GM23338 (cell line): ENCODE measurements around the gene EPHB1. TPM values are rescaled to one million over a fixed set of nuclear protein-coding genes. Genes with fewer than 3 reads are reported as not detected.

Experiments used
- ATAC-seq: fragments of 200-7000 bp; cut with Tn5 transposase; 3 replicates; pipeline ENCODE4 v1.9.1; 2020
- DNase-seq: peaks from one replicate; pipeline ENCODE4 v3.0.0-alpha.2; 2015; ENCODE audit warnings: low spot score
- H2AFZ ChIP-seq: fragments of 200-600 bp; sonication (generic); 2 replicates; pipeline ENCODE4 v1.8.0; 2016; ENCODE audit warnings: antibody characterized with exemption, mild to moderate bottlenecking, moderate library complexity
- H3F3A ChIP-seq: fragments of 200-600 bp; sonication (generic); replicated peaks from 2 replicates; pipeline ENCODE4 v1.8.0; 2017; ENCODE audit warnings: antibody characterized with exemption, mixed run types, low read depth
- H3K27ac ChIP-seq: fragments of 200-600 bp; sonication (generic); 2 replicates; pipeline ENCODE4 v1.6.1; 2016; ENCODE audit warnings: low read depth
- H3K27me3 ChIP-seq: fragments of 200-600 bp; sonication (generic); 2 replicates; pipeline ENCODE4 v1.8.0; 2016; ENCODE audit warnings: mild to moderate bottlenecking, mixed run types, moderate library complexity; ENCODE audit not compliant: insufficient read depth
- H3K36me3 ChIP-seq: fragments of 200-600 bp; sonication (generic); 2 replicates; pipeline ENCODE4 v1.8.0; 2016; ENCODE audit warnings: mild to moderate bottlenecking; ENCODE audit not compliant: insufficient read depth
- H3K4me1 ChIP-seq: fragments of 200-600 bp; sonication (generic); 2 replicates; pipeline ENCODE4 v1.8.0; 2016; ENCODE audit warnings: mild to moderate bottlenecking, moderate library complexity; ENCODE audit not compliant: insufficient read depth
- H3K4me2 ChIP-seq: fragments of 200-600 bp; sonication (generic); 2 replicates; pipeline ENCODE4 v1.7.1; 2017; ENCODE audit warnings: mixed run types
- H3K4me3 ChIP-seq: fragments of 200-600 bp; sonication (generic); 2 replicates; pipeline ENCODE4 v1.6.1; 2016; ENCODE audit warnings: mixed run types
- H3K79me2 ChIP-seq: fragments of 200-600 bp; sonication (generic); replicated peaks from 2 replicates; pipeline ENCODE4 v1.8.0; 2017; ENCODE audit warnings: mild to moderate bottlenecking; ENCODE audit not compliant: insufficient read depth
- H3K9me2 ChIP-seq: fragments of 200-600 bp; sonication (generic); 2 replicates; pipeline ENCODE4 v1.8.0; 2017; ENCODE audit not compliant: insufficient read depth
- H4K20me1 ChIP-seq: fragments of 200-600 bp; sonication (generic); replicated peaks from 2 replicates; pipeline ENCODE4 v1.8.0; 2017; ENCODE audit warnings: mild to moderate bottlenecking; ENCODE audit not compliant: insufficient read depth
- H3K27ac Mint-ChIP-seq: 2 replicates; pipeline ENCODE4 v1.8.0; 2020; ENCODE audit warnings: inconsistent platforms, mild to moderate bottlenecking, moderate library complexity, mixed read lengths
- H3K27me3 Mint-ChIP-seq: 3 replicates; pipeline ENCODE4 v1.8.0; 2022; ENCODE audit warnings: low read depth, mild to moderate bottlenecking, moderate library complexity, mixed read lengths, inconsistent platforms; ENCODE audit not compliant: insufficient read depth, poor library complexity
- H3K36me3 Mint-ChIP-seq: 3 replicates; pipeline ENCODE4 v1.8.0; 2021; ENCODE audit warnings: low read depth, mild to moderate bottlenecking, inconsistent platforms, moderate library complexity, mixed read lengths
- H3K4me1 Mint-ChIP-seq: 3 replicates; pipeline ENCODE4 v1.8.0; 2020; ENCODE audit warnings: mild to moderate bottlenecking, inconsistent platforms, mixed read lengths
- H3K4me3 Mint-ChIP-seq: 3 replicates; pipeline ENCODE4 v1.8.0; 2021; ENCODE audit warnings: moderate library complexity, mild to moderate bottlenecking, inconsistent platforms, mixed read lengths
- H3K9me3 Mint-ChIP-seq: 3 replicates; pipeline ENCODE4 v1.8.0; 2020; ENCODE audit warnings: moderate library complexity, mild to moderate bottlenecking, inconsistent platforms, mixed read lengths
- EZH2 ChIP-seq: fragments of 200-600 bp; sonication (generic); IDR thresholded peaks from one replicate; pipeline ENCODE4 v1.8.0; 2017; ENCODE audit warnings: antibody characterized with exemption, mild to moderate bottlenecking, low read depth; ENCODE audit not compliant: unreplicated experiment
- EZH2phosphoT487 ChIP-seq: fragments of 200-600 bp; sonication (generic); IDR thresholded peaks from one replicate; pipeline ENCODE4 v1.8.1; 2018; ENCODE audit warnings: antibody characterized with exemption; ENCODE audit not compliant: unreplicated experiment
- JUNB ChIP-seq: IDR thresholded peaks from one replicate; pipeline ENCODE4 v1.6.1; 2016; ENCODE audit warnings: antibody characterized with exemption; ENCODE audit not compliant: unreplicated experiment
- NANOG ChIP-seq: IDR thresholded peaks from 2 replicates; pipeline ENCODE4 v1.6.1; 2016; ENCODE audit warnings: antibody characterized with exemption, borderline replicate concordance
- POLR2AphosphoS5 ChIP-seq: IDR thresholded peaks from 2 replicates; pipeline ENCODE4 v1.6.1; 2016; ENCODE audit warnings: antibody characterized with exemption, low read depth
- STAT1 ChIP-seq: IDR thresholded peaks from one replicate; pipeline ENCODE4 v1.6.1; 2016; ENCODE audit warnings: antibody characterized with exemption; ENCODE audit not compliant: unreplicated experiment
- ZNF114 ChIP-seq: fragments of 250-450 bp; sonication (Bioruptor Pico); IDR thresholded peaks from 2 replicates; pipeline ENCODE4 v1.5.0; 2020; ENCODE audit warnings: mild to moderate bottlenecking, moderate library complexity
- ZNF331 ChIP-seq: fragments of 250-450 bp; sonication (Bioruptor Pico); IDR thresholded peaks from 2 replicates; pipeline ENCODE4 v1.5.0; 2020; ENCODE audit warnings: low read depth, mild to moderate bottlenecking, moderate library complexity
- polyA plus RNA-seq: library from polyadenylated mRNA; unstranded; fragments of >200 nt; fragmentation: Nextera tagmentation; extraction: Ambion mirVana; gene quantifications from 2 replicates; pipeline ENCODE4 v1.2.1, GENCODE V29; 2016
- total RNA-seq: library from RNA; depleted of rRNA; stranded (reverse); fragments of >200 nt; shearing (Covaris generic); gene quantifications from 2 replicates; pipeline ENCODE4 v1.2.3, GENCODE V29; 2014
- TF ChIP-seq, protein P1 (sequence below): IDR thresholded peaks from one replicate; pipeline ENCODE4 v1.6.1; 2018; ENCODE audit warnings: antibody characterized with exemption; ENCODE audit not compliant: unreplicated experiment
- TF ChIP-seq, protein P2 (sequence below): fragments of 250-450 bp; sonication (Bioruptor Pico); IDR thresholded peaks from 2 replicates; pipeline ENCODE4 v1.5.0; 2020; ENCODE audit warnings: mild to moderate bottlenecking, moderate library complexity
- TF ChIP-seq, protein P3 (sequence below), 2 experiments: fragments of 200-600 bp in 1 of 2; sonication (generic) in 1 of 2; conservative IDR thresholded peaks; 2 replicates each; pipeline versions ENCODE4 v1.5.1 to v1.6.1; 2016 to 2017; ENCODE audit warnings: antibody characterized with exemption in 2 of 2, low read depth in 2 of 2, mild to moderate bottlenecking in 2 of 2, moderate library complexity in 1 of 2
- TF ChIP-seq, protein P4 (sequence below): IDR thresholded peaks from 2 replicates; pipeline ENCODE4 v1.6.1; 2016; ENCODE audit warnings: antibody characterized with exemption

The EPHB1 gene
- total and polyA plus RNA-seq, 2 experiments from 2014 or later, result 2.7 to 5.2 TPM

DNA sequence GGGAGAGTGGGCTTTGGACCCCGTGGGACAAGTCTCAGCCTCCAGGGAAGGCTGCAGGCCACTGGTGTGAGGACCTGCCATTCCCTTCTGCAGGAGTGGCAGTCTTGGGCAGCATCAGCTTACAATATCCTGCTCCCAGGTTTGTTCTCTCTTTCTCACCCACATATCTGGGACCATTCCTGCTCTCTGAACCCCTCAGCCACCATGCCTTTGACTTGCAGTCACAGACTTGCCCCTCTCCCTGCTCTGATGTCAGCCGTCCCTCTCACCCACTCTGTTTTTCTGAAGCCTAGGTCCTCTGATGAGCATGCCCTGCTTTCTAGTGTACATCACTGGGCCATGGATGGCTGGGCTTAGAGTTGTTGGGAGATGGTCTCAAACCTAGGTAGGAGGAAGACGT lies 282.1 kb downstream of the EPHB1 start:
- Mint-ChIP-seq H3K4me3 (no peak overlapping the region), H3K4me1 (peaks cover 17% of the 10 kb centered on the region), H3K36me3 (peaks cover 6% of the 10 kb centered on the region), H3K27ac (no peak overlapping the region), H3K9me3 (peaks cover 7% of the 10 kb centered on the region; the same call in 2 of the 3 replicates), H3K27me3 (peaks cover 15% of the 10 kb centered on the region)
- no peak for DNase-seq
- H3F3A ChIP-seq, result no peaks in the 10 kb centered on the region
- no peaks in the 10 kb centered on the region for H3K79me2 ChIP-seq
- no peak overlapping the region for H3K4me2 ChIP-seq
- no peak for ATAC-seq
- no peak overlapping the region for H3K27ac ChIP-seq
- no peaks in the 10 kb centered on the region for H3K27me3 ChIP-seq
- no peak overlapping the region for H2AFZ ChIP-seq
- no peaks in the 10 kb centered on the region for H4K20me1 ChIP-seq
- no peak for TF ChIP-seq STAT1
- no peak for TF ChIP-seq NANOG
- TF ChIP-seq ZNF331 (CRISPR knock-in tag), result no peak
- TF ChIP-seq EZH2, result no peak
- TF ChIP-seq, protein P1, sequence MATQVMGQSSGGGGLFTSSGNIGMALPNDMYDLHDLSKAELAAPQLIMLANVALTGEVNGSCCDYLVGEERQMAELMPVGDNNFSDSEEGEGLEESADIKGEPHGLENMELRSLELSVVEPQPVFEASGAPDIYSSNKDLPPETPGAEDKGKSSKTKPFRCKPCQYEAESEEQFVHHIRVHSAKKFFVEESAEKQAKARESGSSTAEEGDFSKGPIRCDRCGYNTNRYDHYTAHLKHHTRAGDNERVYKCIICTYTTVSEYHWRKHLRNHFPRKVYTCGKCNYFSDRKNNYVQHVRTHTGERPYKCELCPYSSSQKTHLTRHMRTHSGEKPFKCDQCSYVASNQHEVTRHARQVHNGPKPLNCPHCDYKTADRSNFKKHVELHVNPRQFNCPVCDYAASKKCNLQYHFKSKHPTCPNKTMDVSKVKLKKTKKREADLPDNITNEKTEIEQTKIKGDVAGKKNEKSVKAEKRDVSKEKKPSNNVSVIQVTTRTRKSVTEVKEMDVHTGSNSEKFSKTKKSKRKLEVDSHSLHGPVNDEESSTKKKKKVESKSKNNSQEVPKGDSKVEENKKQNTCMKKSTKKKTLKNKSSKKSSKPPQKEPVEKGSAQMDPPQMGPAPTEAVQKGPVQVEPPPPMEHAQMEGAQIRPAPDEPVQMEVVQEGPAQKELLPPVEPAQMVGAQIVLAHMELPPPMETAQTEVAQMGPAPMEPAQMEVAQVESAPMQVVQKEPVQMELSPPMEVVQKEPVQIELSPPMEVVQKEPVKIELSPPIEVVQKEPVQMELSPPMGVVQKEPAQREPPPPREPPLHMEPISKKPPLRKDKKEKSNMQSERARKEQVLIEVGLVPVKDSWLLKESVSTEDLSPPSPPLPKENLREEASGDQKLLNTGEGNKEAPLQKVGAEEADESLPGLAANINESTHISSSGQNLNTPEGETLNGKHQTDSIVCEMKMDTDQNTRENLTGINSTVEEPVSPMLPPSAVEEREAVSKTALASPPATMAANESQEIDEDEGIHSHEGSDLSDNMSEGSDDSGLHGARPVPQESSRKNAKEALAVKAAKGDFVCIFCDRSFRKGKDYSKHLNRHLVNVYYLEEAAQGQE, result no peak
- no peak for TF ChIP-seq POLR2AphosphoS5
- TF ChIP-seq, protein P2, sequence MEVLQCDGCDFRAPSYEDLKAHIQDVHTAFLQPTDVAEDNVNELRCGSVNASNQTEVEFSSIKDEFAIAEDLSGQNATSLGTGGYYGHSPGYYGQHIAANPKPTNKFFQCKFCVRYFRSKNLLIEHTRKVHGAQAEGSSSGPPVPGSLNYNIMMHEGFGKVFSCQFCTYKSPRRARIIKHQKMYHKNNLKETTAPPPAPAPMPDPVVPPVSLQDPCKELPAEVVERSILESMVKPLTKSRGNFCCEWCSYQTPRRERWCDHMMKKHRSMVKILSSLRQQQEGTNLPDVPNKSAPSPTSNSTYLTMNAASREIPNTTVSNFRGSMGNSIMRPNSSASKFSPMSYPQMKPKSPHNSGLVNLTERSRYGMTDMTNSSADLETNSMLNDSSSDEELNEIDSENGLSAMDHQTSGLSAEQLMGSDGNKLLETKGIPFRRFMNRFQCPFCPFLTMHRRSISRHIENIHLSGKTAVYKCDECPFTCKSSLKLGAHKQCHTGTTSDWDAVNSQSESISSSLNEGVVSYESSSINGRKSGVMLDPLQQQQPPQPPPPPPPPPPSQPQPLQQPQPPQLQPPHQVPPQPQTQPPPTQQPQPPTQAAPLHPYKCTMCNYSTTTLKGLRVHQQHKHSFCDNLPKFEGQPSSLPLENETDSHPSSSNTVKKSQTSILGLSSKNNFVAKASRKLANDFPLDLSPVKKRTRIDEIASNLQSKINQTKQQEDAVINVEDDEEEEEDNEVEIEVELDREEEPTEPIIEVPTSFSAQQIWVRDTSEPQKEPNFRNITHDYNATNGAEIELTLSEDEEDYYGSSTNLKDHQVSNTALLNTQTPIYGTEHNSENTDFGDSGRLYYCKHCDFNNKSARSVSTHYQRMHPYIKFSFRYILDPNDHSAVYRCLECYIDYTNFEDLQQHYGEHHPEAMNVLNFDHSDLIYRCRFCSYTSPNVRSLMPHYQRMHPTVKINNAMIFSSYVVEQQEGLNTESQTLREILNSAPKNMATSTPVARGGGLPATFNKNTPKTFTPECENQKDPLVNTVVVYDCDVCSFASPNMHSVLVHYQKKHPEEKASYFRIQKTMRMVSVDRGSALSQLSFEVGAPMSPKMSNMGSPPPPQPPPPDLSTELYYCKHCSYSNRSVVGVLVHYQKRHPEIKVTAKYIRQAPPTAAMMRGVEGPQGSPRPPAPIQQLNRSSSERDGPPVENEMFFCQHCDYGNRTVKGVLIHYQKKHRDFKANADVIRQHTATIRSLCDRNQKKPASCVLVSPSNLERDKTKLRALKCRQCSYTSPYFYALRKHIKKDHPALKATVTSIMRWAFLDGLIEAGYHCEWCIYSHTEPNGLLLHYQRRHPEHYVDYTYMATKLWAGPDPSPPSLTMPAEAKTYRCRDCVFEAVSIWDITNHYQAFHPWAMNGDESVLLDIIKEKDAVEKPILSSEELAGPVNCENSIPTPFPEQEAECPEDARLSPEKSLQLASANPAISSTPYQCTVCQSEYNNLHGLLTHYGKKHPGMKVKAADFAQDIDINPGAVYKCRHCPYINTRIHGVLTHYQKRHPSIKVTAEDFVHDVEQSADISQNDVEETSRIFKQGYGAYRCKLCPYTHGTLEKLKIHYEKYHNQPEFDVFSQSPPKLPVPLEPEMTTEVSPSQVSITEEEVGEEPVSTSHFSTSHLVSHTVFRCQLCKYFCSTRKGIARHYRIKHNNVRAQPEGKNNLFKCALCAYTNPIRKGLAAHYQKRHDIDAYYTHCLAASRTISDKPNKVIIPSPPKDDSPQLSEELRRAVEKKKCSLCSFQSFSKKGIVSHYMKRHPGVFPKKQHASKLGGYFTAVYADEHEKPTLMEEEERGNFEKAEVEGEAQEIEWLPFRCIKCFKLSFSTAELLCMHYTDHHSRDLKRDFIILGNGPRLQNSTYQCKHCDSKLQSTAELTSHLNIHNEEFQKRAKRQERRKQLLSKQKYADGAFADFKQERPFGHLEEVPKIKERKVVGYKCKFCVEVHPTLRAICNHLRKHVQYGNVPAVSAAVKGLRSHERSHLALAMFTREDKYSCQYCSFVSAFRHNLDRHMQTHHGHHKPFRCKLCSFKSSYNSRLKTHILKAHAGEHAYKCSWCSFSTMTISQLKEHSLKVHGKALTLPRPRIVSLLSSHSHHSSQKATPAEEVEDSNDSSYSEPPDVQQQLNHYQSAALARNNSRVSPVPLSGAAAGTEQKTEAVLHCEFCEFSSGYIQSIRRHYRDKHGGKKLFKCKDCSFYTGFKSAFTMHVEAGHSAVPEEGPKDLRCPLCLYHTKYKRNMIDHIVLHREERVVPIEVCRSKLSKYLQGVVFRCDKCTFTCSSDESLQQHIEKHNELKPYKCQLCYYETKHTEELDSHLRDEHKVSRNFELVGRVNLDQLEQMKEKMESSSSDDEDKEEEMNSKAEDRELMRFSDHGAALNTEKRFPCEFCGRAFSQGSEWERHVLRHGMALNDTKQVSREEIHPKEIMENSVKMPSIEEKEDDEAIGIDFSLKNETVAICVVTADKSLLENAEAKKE (CRISPR knock-in tag), result no peak
- TF ChIP-seq EZH2phosphoT487, result no peak
- TF ChIP-seq, protein P3, sequence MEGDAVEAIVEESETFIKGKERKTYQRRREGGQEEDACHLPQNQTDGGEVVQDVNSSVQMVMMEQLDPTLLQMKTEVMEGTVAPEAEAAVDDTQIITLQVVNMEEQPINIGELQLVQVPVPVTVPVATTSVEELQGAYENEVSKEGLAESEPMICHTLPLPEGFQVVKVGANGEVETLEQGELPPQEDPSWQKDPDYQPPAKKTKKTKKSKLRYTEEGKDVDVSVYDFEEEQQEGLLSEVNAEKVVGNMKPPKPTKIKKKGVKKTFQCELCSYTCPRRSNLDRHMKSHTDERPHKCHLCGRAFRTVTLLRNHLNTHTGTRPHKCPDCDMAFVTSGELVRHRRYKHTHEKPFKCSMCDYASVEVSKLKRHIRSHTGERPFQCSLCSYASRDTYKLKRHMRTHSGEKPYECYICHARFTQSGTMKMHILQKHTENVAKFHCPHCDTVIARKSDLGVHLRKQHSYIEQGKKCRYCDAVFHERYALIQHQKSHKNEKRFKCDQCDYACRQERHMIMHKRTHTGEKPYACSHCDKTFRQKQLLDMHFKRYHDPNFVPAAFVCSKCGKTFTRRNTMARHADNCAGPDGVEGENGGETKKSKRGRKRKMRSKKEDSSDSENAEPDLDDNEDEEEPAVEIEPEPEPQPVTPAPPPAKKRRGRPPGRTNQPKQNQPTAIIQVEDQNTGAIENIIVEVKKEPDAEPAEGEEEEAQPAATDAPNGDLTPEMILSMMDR (conservative IDR thresholded peaks at IDR 0.05; ENCODE audit: low read depth in 2 of 2), result no peak
- TF ChIP-seq ZNF114, result no peak
- TF ChIP-seq JUNB, result no peak
- TF ChIP-seq, protein P4, sequence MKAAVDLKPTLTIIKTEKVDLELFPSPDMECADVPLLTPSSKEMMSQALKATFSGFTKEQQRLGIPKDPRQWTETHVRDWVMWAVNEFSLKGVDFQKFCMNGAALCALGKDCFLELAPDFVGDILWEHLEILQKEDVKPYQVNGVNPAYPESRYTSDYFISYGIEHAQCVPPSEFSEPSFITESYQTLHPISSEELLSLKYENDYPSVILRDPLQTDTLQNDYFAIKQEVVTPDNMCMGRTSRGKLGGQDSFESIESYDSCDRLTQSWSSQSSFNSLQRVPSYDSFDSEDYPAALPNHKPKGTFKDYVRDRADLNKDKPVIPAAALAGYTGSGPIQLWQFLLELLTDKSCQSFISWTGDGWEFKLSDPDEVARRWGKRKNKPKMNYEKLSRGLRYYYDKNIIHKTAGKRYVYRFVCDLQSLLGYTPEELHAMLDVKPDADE, result no peak
- peaks cover 17% of the 10 kb centered on the region; the same call in 1 of the 2 replicates for H3K9me2 ChIP-seq
- no peak overlapping the region for H3K4me3 ChIP-seq
- peaks cover 15% of the 10 kb centered on the region for H3K4me1 ChIP-seq
- H3K36me3 ChIP-seq, result no peaks in the 10 kb centered on the region
